K562 (cell line): ENCODE measurements around the gene DTX1. TPM values are rescaled to one million over a fixed set of nuclear protein-coding genes. Genes with fewer than 3 reads are reported as not detected.

Experiments
- ATAC-seq: fragments of 200-7000 bp; cut with Tn5 transposase; 3 replicates; pipeline ENCODE4 v1.9.1; 2020; ENCODE audit warnings: moderate library complexity
- BruUV-seq: library from RNA; stranded (reverse); fragments of 400-500 nt; replicated peaks from 2 replicates; lab custom pipeline; 2021; lab: Mats Ljungman, UMichigan
- CTCF ChIA-PET: fragments of 300-600 bp; formaldehyde crosslinking; extraction: SDS; loops from one replicate; lab custom pipeline; 2021; ENCODE audit warnings: low intra/inter-chr PET ratio; lab: Yijun Ruan, JAX
- POLR2A ChIA-PET: fragments of 300-600, 350-650 bp; sonication (Branson Sonifier 250); formaldehyde crosslinking; extraction: SDS; loops from one replicate; lab custom pipeline; 2021; ENCODE audit warnings: antibody characterized with exemption, inconsistent platforms; lab: Yijun Ruan, JAX
- DNase-seq, 4 experiments: peaks; one replicate each; pipeline versions ENCODE4 v3.0.0 to v3.0.0-alpha.2; 2011 to 2018; ENCODE audit warnings: low spot score in 3 of 4, mixed read lengths in 3 of 4; ENCODE audit errors: extremely low read depth in 1 of 4
- FAIRE-seq: peaks from 2 replicates; lab custom pipeline; 2011; peaks lifted over from hg19 to GRCh38; lab: Jason Lieb, UNC
- H2AFZ ChIP-seq: 2 replicates; pipeline ENCODE4 v1.6.0; 2011; ENCODE audit warnings: low read depth, low read length, control low read depth, inconsistent platforms
- H3K27ac ChIP-seq: fragments of 200-600 bp; 3 replicates; pipeline ENCODE4 v1.8.0; 2011; ENCODE audit warnings: low read depth, mild to moderate bottlenecking, control low read depth, inconsistent platforms, low read length, moderate library complexity, mixed read lengths; ENCODE audit errors: extremely low read depth
- H3K27me3 ChIP-seq, 2 experiments: fragments of 300-600 bp in 1 of 2; 2 replicates in 1 of 2; 3 replicates in 1 of 2; pipeline versions ENCODE4 v1.6.0 to v1.8.0; 2011; ENCODE audit warnings: inconsistent platforms in 2 of 2, low read length in 2 of 2, mild to moderate bottlenecking in 1 of 2, mixed read lengths in 1 of 2, moderate library complexity in 1 of 2; ENCODE audit not compliant: control insufficient read depth in 2 of 2, insufficient read depth in 2 of 2
- H3K36me3 ChIP-seq: fragments of 300-600 bp; 3 replicates; pipeline ENCODE4 v1.8.0; 2011; ENCODE audit warnings: mild to moderate bottlenecking, low read length, inconsistent platforms; ENCODE audit not compliant: control insufficient read depth, insufficient read depth
- H3K4me1 ChIP-seq, 2 experiments: fragments of 200-600 bp in 1 of 2; replicated peaks in 1 of 2; 2 replicates in 1 of 2; 3 replicates in 1 of 2; pipeline versions ENCODE4 v1.5.1 to v1.8.0; 2011; ENCODE audit warnings: inconsistent platforms in 2 of 2, low read length in 2 of 2, mild to moderate bottlenecking in 1 of 2, mixed read lengths in 1 of 2, moderate library complexity in 1 of 2; ENCODE audit not compliant: control insufficient read depth in 2 of 2, insufficient read depth in 2 of 2
- H3K4me2 ChIP-seq: 2 replicates; pipeline ENCODE4 v1.6.1; 2011; ENCODE audit warnings: low read length, control low read depth, inconsistent platforms, mixed read lengths; ENCODE audit not compliant: insufficient read depth
- H3K4me3 ChIP-seq: fragments of 200-600 bp; sonication (generic), shearing (Covaris generic); 2 replicates; pipeline ENCODE4 v1.5.1; 2016; ENCODE audit warnings: control low read depth, inconsistent platforms
- H3K79me2 ChIP-seq: fragments of 200-600 bp; 3 replicates; pipeline ENCODE4 v1.8.0; 2011; ENCODE audit warnings: low read length, inconsistent platforms; ENCODE audit not compliant: control insufficient read depth, insufficient read depth
- H3K9ac ChIP-seq, 2 experiments: 2 replicates each; pipeline versions ENCODE4 v1.6.0 to v1.6.1; 2011; ENCODE audit warnings: low read depth in 2 of 2, low read length in 2 of 2, control low read depth in 1 of 2, inconsistent platforms in 1 of 2, mild to moderate bottlenecking in 1 of 2, mixed read lengths in 1 of 2; ENCODE audit not compliant: insufficient read depth in 1 of 2
- H3K9me1 ChIP-seq: one replicate; pipeline ENCODE4 v1.6.0; 2011; ENCODE audit warnings: inconsistent platforms, mild to moderate bottlenecking, low read length, moderate library complexity; ENCODE audit not compliant: control insufficient read depth, insufficient read depth
- H3K9me3 ChIP-seq: replicated peaks from 2 replicates; pipeline ENCODE4 v1.5.1; 2011; ENCODE audit warnings: low read depth, low read length, inconsistent platforms; ENCODE audit not compliant: control insufficient read depth, insufficient read depth
- H4K20me1 ChIP-seq: replicated peaks from 2 replicates; pipeline ENCODE4 v1.6.1; 2011; ENCODE audit warnings: low read length, inconsistent platforms, mixed read lengths; ENCODE audit not compliant: control insufficient read depth, insufficient read depth
- ARID1B ChIP-seq: fragments of 450-650 bp; IDR thresholded peaks from 2 replicates; pipeline ENCODE4 v1.6.1; 2016; ENCODE audit warnings: antibody characterized with exemption, mild to moderate bottlenecking, inconsistent platforms
- BRD9 ChIP-seq: fragments of 450-650 bp; IDR thresholded peaks from 2 replicates; pipeline ENCODE4 v1.6.1; 2018; ENCODE audit warnings: low read depth; ENCODE audit not compliant: partially characterized antibody
- CBFA2T3 ChIP-seq: fragments of 450-650 bp; IDR thresholded peaks from 2 replicates; pipeline ENCODE4 v1.6.1; 2017
- CBX5 ChIP-seq: IDR thresholded peaks from 2 replicates; pipeline ENCODE4 v1.6.1; 2014; ENCODE audit warnings: low read depth, borderline replicate concordance
- CREB1 ChIP-seq, 2 experiments: sonication (generic) in 1 of 2; formaldehyde crosslinking in 1 of 2; IDR thresholded peaks; 2 replicates each; pipeline versions ENCODE4 v1.6.1 to v1.8.0; 2012 to 2022; ENCODE audit warnings: inconsistent platforms in 1 of 2, mild to moderate bottlenecking in 1 of 2, missing genetic modification reagents in 1 of 2, moderate library complexity in 1 of 2
- JUN ChIP-seq, 2 experiments: sonication (generic) in 1 of 2; formaldehyde crosslinking in 1 of 2; IDR thresholded peaks; 2 replicates each; pipeline versions ENCODE4 v1.6.1 to v1.8.0; 2012 to 2022; ENCODE audit warnings: borderline replicate concordance in 2 of 2, mild to moderate bottlenecking in 2 of 2, improper control_type of control experiment in 1 of 2, low read depth in 1 of 2, low read length in 1 of 2, missing genetic modification reagents in 1 of 2
- KDM1A ChIP-seq, 2 experiments: fragments of 450-650 bp; IDR thresholded peaks; 2 replicates each; pipeline ENCODE4 v1.6.1; 2016; ENCODE audit warnings: mild to moderate bottlenecking in 2 of 2
- NCOA1 ChIP-seq: fragments of 450-650 bp; IDR thresholded peaks from 2 replicates; pipeline ENCODE4 v1.6.1; 2016; ENCODE audit warnings: low read depth
- SPI1 ChIP-seq: IDR thresholded peaks from 2 replicates; pipeline ENCODE4 v1.6.1; 2011; ENCODE audit warnings: low read depth, low read length, control low read depth, borderline replicate concordance
- TCF3 ChIP-seq: sonication (generic); formaldehyde crosslinking; IDR thresholded peaks from 2 replicates; pipeline ENCODE4 v1.4.0; 2020; ENCODE audit warnings: mild to moderate bottlenecking, missing genetic modification reagents
- U2AF2 ChIP-seq: fragments of 200-400 bp; formaldehyde crosslinking; optimal IDR thresholded peaks from 2 replicates; pipeline ENCODE3; 2017; ENCODE audit warnings: low read depth, mild to moderate bottlenecking, low read length
- ZBTB12 ChIP-seq: fragments of 250-450 bp; sonication (Bioruptor Pico); IDR thresholded peaks from 2 replicates; pipeline ENCODE4 v1.4.0; 2020
- ZNF311 ChIP-seq: fragments of 250-450 bp; sonication (Bioruptor Pico); IDR thresholded peaks from 2 replicates; pipeline ENCODE4 v1.4.0; 2020; ENCODE audit warnings: mild to moderate bottlenecking, moderate library complexity
- ZNF584 ChIP-seq: fragments of 200-800 bp; sonication (Bioruptor generic); IDR thresholded peaks from 2 replicates; pipeline ENCODE4 v1.6.1; 2016; ENCODE audit warnings: low read depth, mild to moderate bottlenecking, missing genetic modification characterization, missing compliant biosample characterization
- ZNF695 ChIP-seq: fragments of 450-650 bp; formaldehyde crosslinking; IDR thresholded peaks from 2 replicates; pipeline ENCODE4 v1.4.0; 2020; ENCODE audit warnings: mild to moderate bottlenecking, moderate library complexity
- WGBS: fragments of 100-300 bp; shearing (Covaris generic); methylation state at CpG from one replicate; pipeline ENCODE4 v1.1.6; 2016; ENCODE audit warnings: low coverage, mixed read lengths; ENCODE audit not compliant: insufficient coverage; ENCODE audit errors: missing lambda C conversion rate; 5-methylcytosine and 5-hydroxymethylcytosine counted together
- in situ Hi-C: fragments of 300-500 bp; cut with MboI; formaldehyde crosslinking; loops from 4 replicates; pipeline ENCODE4 v1.15.0; 2018; ENCODE audit warnings: inconsistent platforms, mixed read lengths
- intact Hi-C: fragments of 100-400 bp; cut with micrococcal nuclease; formaldehyde crosslinking; loops from 2 replicates; pipeline ENCODE4 v1.14.2; 2022
- polyA plus RNA-seq, 8 experiments: library from polyadenylated mRNA; depleted of rRNA in 4 of 8; stranded (reverse) in 5 of 8; unstranded in 3 of 8; fragments of >200 nt; fragmentation: Nextera tagmentation in 2 of 8; fragmentation: Illumina TruSeq in 1 of 8; extraction: Ambion mirVana in 2 of 8; extraction: Trizol in 1 of 8; gene quantifications; 2 replicates each; pipeline versions ENCODE4 v1.2.1 to v1.2.3, GENCODE V29; 2011 to 2014; ENCODE audit warnings: inconsistent platforms in 1 of 8, missing spikeins in 1 of 8
- total RNA-seq, 7 experiments: library from RNA; depleted of rRNA in 6 of 7; stranded (reverse); fragments of >200 nt in 6 of 7; fragmentation: Illumina TruSeq in 2 of 7; extraction: Trizol in 2 of 7; gene quantifications; 2 replicates each; pipeline versions ENCODE4 v1.2.1 to v1.2.3, GENCODE V29; 2011 to 2021; ENCODE audit warnings: low replicate concordance in 1 of 7
- TF ChIP-seq, protein P1 (sequence below): fragments of 250-450 bp; sonication (Bioruptor Pico); IDR thresholded peaks from 2 replicates; pipeline ENCODE4 v1.6.1; 2021; ENCODE audit warnings: mild to moderate bottlenecking
- TF ChIP-seq, protein P2 (sequence below), 2 experiments: fragments of 450-650 bp in 1 of 2; sonication (generic) in 1 of 2; formaldehyde crosslinking in 1 of 2; IDR thresholded peaks in 1 of 2; conservative IDR thresholded peaks in 1 of 2; 2 replicates each; pipeline versions ENCODE4 v1.6.1 to v1.8.1; 2016 to 2023; ENCODE audit warnings: mild to moderate bottlenecking in 2 of 2, moderate library complexity in 2 of 2, inconsistent platforms in 1 of 2, missing genetic modification reagents in 1 of 2

DTX1 gene
- total and polyA plus RNA-seq, 9 of the 15 experiments (the other 6 are each of a cell fraction or from before 2014, with no cell fraction given) = not detected

DNA sequence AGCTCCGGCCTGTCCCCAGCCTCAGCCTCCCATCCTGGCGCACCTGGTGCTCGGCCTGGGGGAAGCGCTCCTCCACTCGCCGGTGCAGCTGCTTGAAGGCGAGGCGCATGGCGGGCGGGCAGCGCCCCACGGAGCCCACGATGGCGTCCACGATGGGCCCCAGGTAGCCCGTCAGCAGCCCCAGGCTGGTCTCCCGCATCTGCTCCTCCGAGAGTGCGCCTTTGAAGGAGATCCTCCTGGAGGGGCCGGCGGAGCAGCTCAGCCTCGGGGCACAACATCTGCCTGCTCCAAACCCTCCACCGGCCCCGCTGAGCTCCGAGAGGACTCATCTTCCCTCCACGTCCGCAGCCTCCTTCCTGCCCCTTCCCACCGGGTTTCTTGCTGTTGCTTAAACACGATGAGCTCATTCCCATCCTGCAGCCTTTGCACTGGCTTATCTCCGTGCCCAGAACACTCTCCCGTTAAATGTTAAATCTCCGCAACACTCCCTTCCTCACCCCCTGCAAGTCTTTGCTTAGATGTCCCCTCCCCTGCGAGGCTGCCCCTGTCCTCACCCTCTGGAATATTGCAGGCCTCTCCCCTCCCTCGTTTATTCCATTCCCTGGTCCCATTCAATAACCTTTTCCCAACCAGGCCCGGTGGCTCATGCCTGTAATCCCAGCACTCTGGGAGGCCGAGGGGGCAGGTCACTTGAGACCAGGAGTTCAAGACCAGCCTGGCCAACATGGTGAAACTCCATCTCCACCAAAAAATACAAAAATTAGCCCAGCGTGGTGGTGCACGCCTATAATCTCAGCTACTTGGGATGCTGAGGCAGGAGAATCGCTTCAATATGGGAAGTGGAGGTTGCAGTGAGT, 55.7 kb downstream of the DTX1 start:
- ChIA-PET POLR2A (interaction anchor here (0.8 kb wide), 1 partner anchor 15 kb away, joined by 3 read pairs; no protein-coding TSS in a partner anchor), CTCF (no interaction called here)
- Histone ChIP-seq H3K27me3 (peaks cover 31 to 67% of the 10 kb centered on the region in 2 experiments; a peak in 4 of 5 replicates), H3K79me2 (no peaks in the 10 kb centered on the region), H4K20me1 (peaks cover 17% of the 10 kb centered on the region; the same call in 1 of the 2 replicates), H3K9ac (peak overlapping the region in 1 of 2 experiments; percentile 17; a peak in 1 of 4 replicates), H3K36me3 (no peaks in the 10 kb centered on the region), H3K4me2 (no peak overlapping the region), H2AFZ (no peak overlapping the region), H3K9me3 (no peaks in the 10 kb centered on the region), H3K4me1 (peaks cover 0 to 21% of the 10 kb centered on the region in 2 experiments; a peak in 1 of 5 replicates), H3K27ac (no peak overlapping the region), H3K9me1 (peaks cover 2% of the 10 kb centered on the region), H3K4me3 (no peak overlapping the region)
- in situ Hi-C loops (no loop called here), intact Hi-C loops (no loop called here)
- 9% methylated on average over 30 of the region's 39 CpGs for WGBS
- FAIRE-seq (no peak), ATAC-seq (peak; percentile 16; the same call in 2 of the 3 replicates), DNase-seq (no peak)
- BruUV-seq = no TSS peak
- TF ChIP-seq BRD9 (no peak), ARID1B (peak; percentile 40), KDM1A (IDR thresholded peaks at IDR 0.05) (peak in 1 of 2 experiments; percentile 31; a peak in 1 of 4 replicates), SPI1 (no peak), ZNF584 (CRISPR knock-in tag) (no peak), NCOA1 (no peak), ZNF695 (no peak), U2AF2 (no peak), CREB1 (IDR thresholded peaks at IDR 0.05) (no peak), CREB1 (CRISPR knock-in tag; IDR thresholded peaks at IDR 0.05) (no peak), CBFA2T3 (peak; percentile 56), JUN (IDR thresholded peaks at IDR 0.05; ENCODE audit: borderline replicate concordance, low read depth, low read length) (no peak), JUN (CRISPR knock-in tag; IDR thresholded peaks at IDR 0.05; ENCODE audit: borderline replicate concordance) (0 out of 2 replicates have a peak, but pooled peaks have one; percentile 25), ZBTB12 (CRISPR knock-in tag) (no peak), TCF3 (CRISPR knock-in tag) (peak; percentile 32; the same call in 1 of the 2 replicates), ZNF311 (CRISPR knock-in tag) (no peak), CBX5 (no peak)
- TF ChIP-seq, protein P1, sequence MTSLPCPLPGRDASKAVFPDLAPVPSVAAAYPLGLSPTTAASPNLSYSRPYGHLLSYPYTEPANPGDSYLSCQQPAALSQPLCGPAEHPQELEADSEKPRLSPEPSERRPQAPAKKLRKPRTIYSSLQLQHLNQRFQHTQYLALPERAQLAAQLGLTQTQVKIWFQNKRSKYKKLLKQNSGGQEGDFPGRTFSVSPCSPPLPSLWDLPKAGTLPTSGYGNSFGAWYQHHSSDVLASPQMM (CRISPR knock-in tag) = no peak
- TF ChIP-seq, protein P2, sequence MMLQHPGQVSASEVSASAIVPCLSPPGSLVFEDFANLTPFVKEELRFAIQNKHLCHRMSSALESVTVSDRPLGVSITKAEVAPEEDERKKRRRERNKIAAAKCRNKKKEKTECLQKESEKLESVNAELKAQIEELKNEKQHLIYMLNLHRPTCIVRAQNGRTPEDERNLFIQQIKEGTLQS (IDR thresholded peaks at IDR 0.05) = peak; percentile 32; the same call in 1 of the 2 replicates
- TF ChIP-seq, protein P2 (CRISPR knock-in tag; conservative IDR thresholded peaks at IDR 0.05) = no peak
